ENCODE measurements around the gene GPX4.

Gene GPX4

DNA sequence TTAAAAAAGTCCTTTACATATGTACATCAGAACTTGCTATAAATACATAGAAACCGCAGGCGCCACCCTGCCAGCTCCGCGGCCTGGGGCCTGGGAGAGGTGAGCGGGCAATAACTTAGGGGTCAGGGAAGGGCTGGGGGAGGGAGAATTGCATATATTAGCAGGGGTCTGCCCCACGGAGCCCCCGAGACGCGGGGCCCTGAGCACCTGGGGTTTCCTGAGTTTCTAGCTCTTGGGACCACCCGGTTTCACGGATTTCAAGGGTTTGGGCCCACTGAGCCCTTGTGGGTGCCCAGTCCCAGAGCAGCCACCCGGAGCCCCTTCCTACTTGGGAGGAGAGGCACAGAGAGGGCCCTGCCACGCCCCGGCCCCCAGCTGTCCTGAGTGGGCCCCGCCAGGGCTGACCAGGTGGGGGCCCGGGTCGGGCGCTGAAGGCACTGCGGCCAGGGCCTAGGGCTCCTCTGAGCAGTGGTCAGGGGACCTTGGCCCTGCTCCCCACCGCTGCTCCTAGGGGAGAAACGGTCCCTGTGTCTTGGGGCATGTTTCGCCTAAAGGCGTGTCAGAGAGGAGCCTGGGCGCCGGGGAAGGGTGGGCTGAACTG, 4.0 kb downstream of the GPX4 start:
- Histone ChIP-seq H3K27me3 (no peaks in the 10 kb centered on the region), H4K20me1 (peaks cover 65% of the 10 kb centered on the region), H3K9me3 (no peaks in the 10 kb centered on the region), H3K9ac (peak overlapping the region; percentile 67), H3K4me3 (peak overlapping the region; percentile 6; the same call in 1 of the 2 replicates), H3K4me2 (peak overlapping the region; percentile 90), H3K27ac (peak overlapping the region; percentile 68), H3K4me1 (peaks cover 46% of the 10 kb centered on the region), H3K36me3 (peaks cover 60% of the 10 kb centered on the region)
- TF ChIP-seq Cebpa-rat (IDR thresholded peaks at IDR 0.05), result no peak

DNA sequence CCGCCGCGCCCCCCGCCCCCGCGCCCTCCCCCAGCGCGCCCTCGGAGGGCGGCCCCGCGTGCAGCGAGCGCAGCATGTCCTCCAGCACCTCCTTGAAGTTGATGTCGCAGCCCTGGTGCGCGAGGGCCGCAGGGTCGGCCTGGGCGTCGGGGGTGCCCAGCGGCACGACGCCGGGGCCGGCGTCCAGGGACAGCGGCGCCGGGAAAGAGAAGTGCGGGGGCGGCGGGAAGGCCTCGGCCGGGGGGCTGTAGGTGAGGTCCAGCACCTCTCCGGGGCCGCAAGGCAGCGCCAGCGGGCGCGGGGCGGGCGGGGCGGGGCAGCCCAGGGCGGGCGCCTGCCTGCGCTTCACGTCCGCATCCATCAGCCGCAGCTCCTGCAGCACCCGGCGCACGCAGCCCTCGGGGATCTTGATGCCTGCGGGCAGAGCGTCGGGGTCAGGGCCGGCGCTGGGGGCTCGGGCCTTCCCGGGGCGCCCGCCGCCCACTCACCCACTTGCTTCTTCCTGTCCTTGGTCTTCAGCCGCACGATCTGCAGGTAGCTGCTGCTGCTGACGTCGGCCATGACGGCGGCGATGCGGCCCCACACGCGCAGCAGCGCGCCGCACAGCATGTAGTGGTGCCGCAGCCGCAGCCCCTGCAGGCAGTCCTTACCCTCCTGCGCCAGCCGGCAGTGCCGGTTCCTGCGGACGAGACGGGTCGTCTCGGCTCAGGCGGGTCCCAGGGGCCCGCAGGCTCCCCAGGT, 4.7 kb downstream of the GPX4 start:
- Histone ChIP-seq H3K36me3 (peaks cover 61% of the 10 kb centered on the region), H3K4me3 (no peak overlapping the region), H3K27me3 (no peaks in the 10 kb centered on the region), H3K9ac (no peak overlapping the region), H3K4me1 (peaks cover 46% of the 10 kb centered on the region), H4K20me1 (peaks cover 69% of the 10 kb centered on the region), H3K4me2 (0 out of 2 replicates have a peak overlapping the region, but pooled peaks have one; percentile 24), H3K9me3 (no peaks in the 10 kb centered on the region), H3K27ac (no peak overlapping the region)
- TF ChIP-seq Cebpa-rat (IDR thresholded peaks at IDR 0.05), result no peak

DNA sequence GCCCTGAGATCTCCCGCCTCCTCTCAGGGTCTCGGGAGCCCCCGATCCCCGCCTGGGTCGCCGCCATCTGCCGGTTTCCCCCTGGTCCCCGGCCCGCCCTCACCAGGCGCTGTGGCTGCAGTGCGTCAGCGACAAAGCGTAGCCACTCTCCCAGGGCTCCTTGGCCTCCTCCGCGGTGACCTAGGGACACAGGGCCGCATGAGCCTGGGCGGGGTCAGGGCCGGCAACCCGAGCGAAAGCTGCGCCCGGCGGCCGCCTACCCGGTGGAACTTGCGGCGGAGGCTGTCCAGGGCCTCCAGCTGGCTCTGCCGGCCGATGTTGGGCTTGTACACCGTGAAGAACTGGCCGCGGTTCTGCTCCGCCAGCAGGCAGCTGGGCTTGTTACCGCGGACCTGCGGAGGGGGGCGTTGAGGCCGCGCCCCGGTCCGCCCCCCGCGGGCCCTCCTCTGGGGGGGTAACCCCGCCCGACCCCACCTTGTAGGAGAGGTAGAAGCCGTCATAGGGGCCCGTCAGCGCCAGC, 5.3 kb downstream of the GPX4 start:
- Histone ChIP-seq H3K36me3 (peaks cover 66% of the 10 kb centered on the region), H3K9me3 (no peaks in the 10 kb centered on the region), H4K20me1 (peaks cover 76% of the 10 kb centered on the region), H3K9ac (no peak overlapping the region), H3K4me3 (no peak overlapping the region), H3K27me3 (no peaks in the 10 kb centered on the region), H3K27ac (no peak overlapping the region), H3K4me2 (0 out of 2 replicates have a peak overlapping the region, but pooled peaks have one; percentile 24), H3K4me1 (peaks cover 50% of the 10 kb centered on the region)
- no peak for TF ChIP-seq Cebpa-rat (IDR thresholded peaks at IDR 0.05)

DNA sequence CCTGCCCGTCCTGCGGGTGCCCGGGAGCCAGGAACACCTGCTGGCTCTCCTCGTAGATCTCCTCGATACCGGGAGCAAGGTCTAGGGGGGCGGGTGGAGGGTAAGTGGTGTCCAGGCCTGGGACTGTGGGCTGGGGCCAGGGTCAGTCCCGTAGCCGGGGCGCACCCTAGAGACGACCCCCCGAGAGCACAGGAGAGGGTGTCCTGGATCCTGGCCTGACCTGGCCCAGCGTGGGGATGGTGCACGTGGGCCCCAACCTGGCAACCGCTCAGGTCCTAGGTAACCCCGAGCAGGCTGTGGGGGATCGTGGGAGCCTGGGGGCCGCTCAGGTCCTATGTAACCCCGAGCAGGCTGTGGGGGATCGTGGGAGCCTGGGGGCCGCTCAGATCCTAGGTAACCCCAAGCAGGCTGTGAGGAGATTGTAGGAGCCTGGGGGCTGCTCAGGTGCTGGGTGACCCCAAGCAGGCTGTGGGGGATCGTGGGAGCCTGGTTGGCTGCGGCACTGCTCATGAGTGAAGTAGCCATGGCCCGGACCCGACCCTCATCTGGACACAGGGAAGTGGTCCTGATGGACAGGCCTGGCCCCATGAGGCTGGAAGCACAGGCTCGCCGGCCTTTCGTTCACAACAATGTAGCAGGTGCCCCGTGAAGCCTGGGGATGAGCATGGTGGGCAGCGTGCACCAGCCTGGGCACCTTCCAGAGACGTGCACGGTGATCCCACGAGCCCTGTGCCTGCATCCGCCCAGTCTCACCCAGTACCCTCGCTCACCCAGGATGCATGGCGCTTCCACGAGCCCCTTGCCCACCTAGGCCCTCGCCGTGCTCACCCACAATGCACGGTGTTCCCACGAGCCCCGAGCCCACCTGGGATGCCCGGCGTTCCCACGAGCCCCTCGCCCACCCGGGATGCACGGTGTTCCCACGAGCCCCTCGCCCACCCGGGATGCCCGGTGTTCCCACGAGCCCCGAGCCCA, 6.2 kb downstream of the GPX4 start:
- H4K20me1 ChIP-seq, result peaks cover 74% of the 10 kb centered on the region
- no peak overlapping the region for H3K9ac ChIP-seq
- H3K27ac ChIP-seq, result no peak overlapping the region
- peaks cover 50% of the 10 kb centered on the region for H3K4me1 ChIP-seq
- H3K9me3 ChIP-seq, result no peaks in the 10 kb centered on the region
- peaks cover 72% of the 10 kb centered on the region for H3K36me3 ChIP-seq
- H3K4me3 ChIP-seq, result no peak overlapping the region
- TF ChIP-seq Cebpa-rat (IDR thresholded peaks at IDR 0.05), result no peak
- no peaks in the 10 kb centered on the region for H3K27me3 ChIP-seq
- H3K4me2 ChIP-seq, result no peak overlapping the region

DNA sequence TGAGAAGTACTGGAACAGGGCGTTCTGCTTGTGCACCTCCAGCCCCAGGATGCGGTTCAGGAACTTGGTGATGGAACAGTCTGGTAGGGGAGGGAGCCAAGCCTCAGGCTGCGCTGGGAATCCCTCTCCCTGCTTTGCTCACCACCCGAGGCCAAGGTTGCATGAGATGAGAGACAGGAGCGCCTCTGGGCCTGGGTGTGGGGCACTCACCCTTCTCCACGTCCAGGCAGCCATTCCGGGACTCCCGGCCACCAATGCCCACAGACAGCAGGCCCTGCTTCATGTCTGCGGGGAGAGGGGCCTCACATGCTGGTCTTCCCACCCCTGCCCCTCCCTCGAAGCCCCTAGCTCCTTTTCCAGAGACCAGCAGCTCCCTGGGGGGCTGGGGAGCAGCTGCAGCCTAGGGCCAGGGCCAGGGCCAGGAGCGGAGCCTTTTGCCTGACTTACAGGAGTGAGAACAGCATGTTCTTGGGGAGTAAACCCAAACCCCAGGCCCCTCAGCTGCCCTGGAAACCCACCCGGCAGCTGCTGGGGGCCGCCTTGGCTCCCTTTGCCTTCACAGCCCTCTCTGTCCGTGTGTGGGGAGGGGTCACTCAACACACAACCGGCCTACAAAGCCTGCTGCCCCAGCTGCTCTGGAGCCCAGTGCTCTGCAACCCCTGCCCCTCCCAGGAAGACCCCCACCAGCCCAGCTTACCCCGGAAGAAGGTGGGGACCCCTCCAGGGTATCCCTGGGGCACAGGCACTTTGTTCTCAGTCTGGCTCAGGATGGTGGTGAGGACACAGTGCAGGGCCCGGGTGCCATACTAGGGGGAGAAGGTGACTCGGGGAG, 7.2 kb downstream of the GPX4 start:
- peaks cover 63% of the 10 kb centered on the region for H4K20me1 ChIP-seq
- H3K4me1 ChIP-seq, result peaks cover 43% of the 10 kb centered on the region
- H3K4me2 ChIP-seq, result no peak overlapping the region
- 0 out of 2 replicates have a peak overlapping the region, but pooled peaks have one; percentile 26 for H3K27ac ChIP-seq
- H3K9me3 ChIP-seq, result no peaks in the 10 kb centered on the region
- H3K4me3 ChIP-seq, result no peak overlapping the region
- no peaks in the 10 kb centered on the region for H3K27me3 ChIP-seq
- no peak for TF ChIP-seq Cebpa-rat (IDR thresholded peaks at IDR 0.05)
- 0 out of 2 replicates have a peak overlapping the region, but pooled peaks have one; percentile 34 for H3K9ac ChIP-seq
- peaks cover 76% of the 10 kb centered on the region for H3K36me3 ChIP-seq

DNA sequence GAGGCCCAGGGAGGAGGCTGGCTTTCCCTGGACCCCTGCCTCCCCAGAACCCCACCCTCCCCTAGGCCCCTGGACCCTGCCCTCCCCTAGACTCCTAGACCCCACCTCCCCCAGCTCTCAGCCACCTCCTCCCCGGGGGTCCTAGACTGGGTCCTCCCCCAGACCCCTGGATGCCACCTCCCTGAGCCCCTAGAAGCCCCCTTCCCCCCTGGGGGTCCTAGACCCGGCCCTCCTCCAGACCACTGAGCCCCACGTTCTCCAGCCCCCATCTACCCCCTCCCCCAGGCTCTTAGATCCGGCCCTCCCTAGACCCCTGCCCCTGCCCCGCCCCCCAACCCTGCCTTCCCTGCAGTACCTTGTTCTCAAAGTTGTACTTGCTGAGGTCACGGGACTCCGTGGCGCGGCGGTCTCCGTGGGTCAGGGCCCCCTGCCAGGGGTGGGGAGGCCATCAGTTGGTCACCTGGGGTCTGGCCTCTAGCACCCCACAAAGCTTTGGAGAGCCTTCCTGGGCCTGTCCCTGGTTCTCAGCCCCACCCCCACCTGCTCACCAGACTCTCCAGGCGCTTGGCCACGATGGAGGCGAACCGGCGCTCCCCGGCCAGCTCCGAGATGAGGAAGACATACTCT, 8.0 kb downstream of the GPX4 start:
- Histone ChIP-seq H3K27ac (no peak overlapping the region), H3K9me3 (no peaks in the 10 kb centered on the region), H4K20me1 (peaks cover 56% of the 10 kb centered on the region), H3K4me1 (peaks cover 36% of the 10 kb centered on the region), H3K27me3 (no peaks in the 10 kb centered on the region), H3K9ac (no peak overlapping the region), H3K36me3 (peaks cover 76% of the 10 kb centered on the region), H3K4me2 (no peak overlapping the region), H3K4me3 (no peak overlapping the region)
- TF ChIP-seq Cebpa-rat (IDR thresholded peaks at IDR 0.05), result no peak

DNA sequence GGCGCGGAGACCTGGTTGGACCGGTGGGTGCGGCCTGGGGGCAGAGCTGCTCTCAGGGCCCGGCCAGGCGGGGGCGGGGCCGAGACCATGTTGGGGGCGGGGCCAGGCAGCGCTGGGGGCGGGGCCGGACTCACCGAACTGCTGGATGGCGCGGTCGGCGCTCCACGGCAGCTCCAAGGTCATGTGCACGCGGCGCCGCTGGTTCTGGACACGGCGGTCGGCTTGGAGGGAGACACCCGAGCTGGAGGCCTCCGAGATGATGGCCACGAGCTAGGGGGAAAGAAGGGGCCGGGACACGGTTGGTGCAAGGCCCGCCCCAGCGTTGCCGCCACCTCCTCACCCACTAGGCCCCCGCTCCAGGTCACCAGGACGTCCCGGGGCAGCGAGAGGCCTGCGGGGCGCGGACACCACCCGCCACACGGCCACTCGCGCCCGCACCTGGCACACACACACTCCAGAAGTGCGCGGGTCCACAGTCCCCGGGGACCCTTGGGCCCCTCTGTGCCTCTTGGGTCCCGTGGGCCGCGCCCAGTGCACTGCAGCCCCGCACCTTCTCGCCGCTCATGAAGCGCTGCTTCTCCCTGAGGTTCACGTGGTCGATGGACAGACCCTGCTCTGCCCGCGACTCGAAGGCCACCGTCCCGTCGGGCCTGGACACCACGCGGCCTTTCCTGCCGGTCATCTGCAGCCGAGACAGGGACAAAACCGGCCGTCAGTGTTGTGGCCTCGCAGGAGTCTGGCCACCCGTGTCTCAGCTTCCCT, 8.7 kb downstream of the GPX4 start:
- H4K20me1 ChIP-seq, result peaks cover 49% of the 10 kb centered on the region
- no peak for TF ChIP-seq Cebpa-rat (IDR thresholded peaks at IDR 0.05)
- no peak overlapping the region for H3K9ac ChIP-seq
- H3K4me1 ChIP-seq, result peaks cover 29% of the 10 kb centered on the region
- peak overlapping the region; percentile 75; the same call in 1 of the 2 replicates for H3K4me2 ChIP-seq
- H3K9me3 ChIP-seq, result no peaks in the 10 kb centered on the region
- H3K27me3 ChIP-seq, result no peaks in the 10 kb centered on the region
- H3K36me3 ChIP-seq, result peaks cover 76% of the 10 kb centered on the region
- no peak overlapping the region for H3K4me3 ChIP-seq
- H3K27ac ChIP-seq, result peak overlapping the region; percentile 30; the same call in 1 of the 2 replicates
